GM23248 (cell line): ENCODE results near the gene BAHD1. TPM values are rescaled to one million over a fixed set of nuclear protein-coding genes. Genes with fewer than 3 reads are reported as not detected.

Experiments
- DNase-seq: peaks from one replicate; pipeline ENCODE4 v3.0.0-alpha.2; 2015
- H2AFZ ChIP-seq: fragments of 200-600 bp; sonication (generic); 2 replicates; pipeline ENCODE4 v1.6.1; 2016; ENCODE audit warnings: antibody characterized with exemption
- H3F3A ChIP-seq: fragments of 200-600 bp; sonication (generic); 2 replicates; pipeline ENCODE4 v1.6.1; 2016; ENCODE audit warnings: mild to moderate bottlenecking, antibody characterized with exemption, mixed run types; ENCODE audit not compliant: insufficient read depth
- H3K27ac ChIP-seq: fragments of 200-600 bp; sonication (generic); 2 replicates; pipeline ENCODE4 v1.5.1; 2016; ENCODE audit warnings: mild to moderate bottlenecking
- H3K27me3 ChIP-seq: fragments of 200-600 bp; sonication (generic); replicated peaks from 2 replicates; pipeline ENCODE4 v1.6.1; 2016; ENCODE audit warnings: mild to moderate bottlenecking; ENCODE audit not compliant: insufficient read depth
- H3K36me3 ChIP-seq: fragments of 200-600 bp; sonication (generic); 2 replicates; pipeline ENCODE4 v1.6.1; 2016; ENCODE audit warnings: low read depth, mild to moderate bottlenecking
- H3K4me1 ChIP-seq: fragments of 200-600 bp; sonication (generic); 2 replicates; pipeline ENCODE4 v1.6.1; 2016; ENCODE audit warnings: mild to moderate bottlenecking; ENCODE audit not compliant: insufficient read depth
- H3K4me2 ChIP-seq: fragments of 200-600 bp; sonication (generic); one replicate; pipeline ENCODE4 v1.6.1; 2016; ENCODE audit warnings: mild to moderate bottlenecking; ENCODE audit not compliant: unreplicated experiment
- H3K4me3 ChIP-seq: fragments of 200-600 bp; sonication (generic); 2 replicates; pipeline ENCODE4 v1.5.1; 2016; ENCODE audit warnings: mild to moderate bottlenecking
- H3K79me2 ChIP-seq: fragments of 200-600 bp; sonication (generic); 2 replicates; pipeline ENCODE4 v1.6.1; 2016; ENCODE audit warnings: mild to moderate bottlenecking; ENCODE audit not compliant: insufficient read depth
- H3K9ac ChIP-seq: fragments of 200-600 bp; sonication (generic); 2 replicates; pipeline ENCODE4 v1.6.1; 2016; ENCODE audit warnings: mild to moderate bottlenecking
- H3K9me2 ChIP-seq: fragments of 200-600 bp; sonication (generic); 2 replicates; pipeline ENCODE4 v1.6.1; 2016; ENCODE audit warnings: mixed run types, mild to moderate bottlenecking, moderate library complexity; ENCODE audit not compliant: insufficient read depth
- H3K9me3 ChIP-seq: fragments of 200-600 bp; sonication (generic); one replicate; pipeline ENCODE4 v1.6.1; 2017; ENCODE audit warnings: low read depth
- H4K20me1 ChIP-seq: fragments of 200-600 bp; sonication (generic); 2 replicates; pipeline ENCODE4 v1.6.0; 2016; ENCODE audit not compliant: insufficient read depth
- EZH2 ChIP-seq: fragments of 200-600 bp; sonication (generic); IDR thresholded peaks from 2 replicates; pipeline ENCODE4 v1.6.1; 2018; ENCODE audit warnings: antibody characterized with exemption, mild to moderate bottlenecking; ENCODE audit not compliant: insufficient read depth, poor library complexity, severe bottlenecking
- EZH2phosphoT487 ChIP-seq: fragments of 200-600 bp; sonication (generic); IDR thresholded peaks from 2 replicates; pipeline ENCODE4 v1.6.1; 2018; ENCODE audit warnings: antibody characterized with exemption, moderate library complexity, mild to moderate bottlenecking, low read depth; ENCODE audit not compliant: insufficient read depth
- WGBS, 2 experiments: methylation state at CpG; one replicate each; pipeline ENCODE4 v1.1.6; 2015 to 2017; ENCODE audit warnings: low lambda C conversion rate in 2 of 2, low coverage in 1 of 2; ENCODE audit errors: missing lambda C conversion rate in 2 of 2; 5-methylcytosine and 5-hydroxymethylcytosine counted together
- in situ Hi-C: fragments of 300-500 bp; cut with MboI; formaldehyde crosslinking; loops from 2 replicates; pipeline ENCODE4 v1.15.0; 2020
- polyA plus RNA-seq: library from polyadenylated mRNA; unstranded; fragments of >200 nt; fragmentation: Nextera tagmentation; extraction: Ambion mirVana; gene quantifications from 2 replicates; pipeline ENCODE4 v1.2.1, GENCODE V29; 2016
- total RNA-seq: library from RNA; depleted of rRNA; stranded (reverse); fragments of >200 nt; shearing (Covaris generic); gene quantifications from 2 replicates; pipeline ENCODE4 v1.2.3, GENCODE V29; 2014

Gene BAHD1
- total and polyA plus RNA-seq, 2 experiments from 2014 or later: 2.3 to 10.3 TPM

- no peak for TF ChIP-seq EZH2phosphoT487
- no peak for TF ChIP-seq EZH2
These were observed 30.3 kb upstream of the BAHD1 start for GRCh38 chr15:40410476-40410875.

GRCh38 chr15:40412095-40412759 is 28.5 kb upstream of the BAHD1 start:
- Histone ChIP-seq H3F3A (no peaks in the 10 kb centered on the region), H3K27me3 (no peaks in the 10 kb centered on the region), H3K4me1 (no peaks in the 10 kb centered on the region), H3K27ac (no peak overlapping the region), H3K79me2 (peaks cover 6% of the 10 kb centered on the region; the same call in 1 of the 2 replicates), H3K9me3 (no peaks in the 10 kb centered on the region), H3K4me3 (no peak overlapping the region), H3K4me2 (no peak overlapping the region), H2AFZ (no peak overlapping the region), H3K9ac (no peak overlapping the region), H3K36me3 (peaks cover 22% of the 10 kb centered on the region; the same call in 1 of the 2 replicates), H3K9me2 (no peaks in the 10 kb centered on the region), H4K20me1 (no peaks in the 10 kb centered on the region)
- TF ChIP-seq EZH2phosphoT487 (no peak), EZH2 (no peak)
- WGBS, 2 experiments: 87 to 89% methylated on average over 7 of the region's 7 CpGs
- in situ Hi-C loops: no loop called here
- no peak for DNase-seq

More at GRCh38 chr15:40410476-40410875, 30.3 kb upstream of the BAHD1 start:
- peaks cover 10% of the 10 kb centered on the region; the same call in 1 of the 2 replicates for H3K4me1 ChIP-seq
- no peak for DNase-seq
- no peak overlapping the region for H3K4me3 ChIP-seq
- no peak overlapping the region for H3K4me2 ChIP-seq
- H3K9me2 ChIP-seq: no peaks in the 10 kb centered on the region
- peaks cover 22% of the 10 kb centered on the region for H3K79me2 ChIP-seq
- 97% methylated on average over 11 of the region's 11 CpGs for WGBS, 2 experiments
- H2AFZ ChIP-seq: no peak overlapping the region
- no peak overlapping the region for H3K9ac ChIP-seq
- no peaks in the 10 kb centered on the region for H4K20me1 ChIP-seq
- no peak overlapping the region for H3K27ac ChIP-seq
- no peaks in the 10 kb centered on the region for H3K27me3 ChIP-seq
- no peaks in the 10 kb centered on the region for H3K9me3 ChIP-seq
- no peaks in the 10 kb centered on the region for H3F3A ChIP-seq
- in situ Hi-C loops: no loop called here
- peaks cover 21% of the 10 kb centered on the region; the same call in 1 of the 2 replicates for H3K36me3 ChIP-seq

GRCh38 chr15:40413036-40413435 is 27.7 kb upstream of the BAHD1 start:
- H3K4me1 ChIP-seq: no peaks in the 10 kb centered on the region
- H4K20me1 ChIP-seq: no peaks in the 10 kb centered on the region
- no peak overlapping the region for H3K4me2 ChIP-seq
- H3K27ac ChIP-seq: no peak overlapping the region
- TF ChIP-seq EZH2phosphoT487 (no peak), EZH2 (no peak)
- H3K9me2 ChIP-seq: no peaks in the 10 kb centered on the region
- no peak overlapping the region for H2AFZ ChIP-seq
- H3K9me3 ChIP-seq: no peaks in the 10 kb centered on the region
- DNase-seq: no peak
- in situ Hi-C loops: no loop called here
- H3K9ac ChIP-seq: no peak overlapping the region
- H3F3A ChIP-seq: no peaks in the 10 kb centered on the region
- no peaks in the 10 kb centered on the region for H3K27me3 ChIP-seq
- no peak overlapping the region for H3K4me3 ChIP-seq
- no peaks in the 10 kb centered on the region for H3K79me2 ChIP-seq
- H3K36me3 ChIP-seq: peaks cover 15% of the 10 kb centered on the region; the same call in 1 of the 2 replicates
- 84 to 86% methylated on average over 9 of the region's 9 CpGs for WGBS, 2 experiments

GRCh38 chr15:40414816-40415215 is 25.9 kb upstream of the BAHD1 start:
- no peak overlapping the region for H2AFZ ChIP-seq
- no peaks in the 10 kb centered on the region for H3F3A ChIP-seq
- no peaks in the 10 kb centered on the region for H3K27me3 ChIP-seq
- no peak overlapping the region for H3K27ac ChIP-seq
- no peaks in the 10 kb centered on the region for H3K4me1 ChIP-seq
- no peak overlapping the region for H3K4me3 ChIP-seq
- H3K9me2 ChIP-seq: no peaks in the 10 kb centered on the region
- H4K20me1 ChIP-seq: no peaks in the 10 kb centered on the region
- no peak for TF ChIP-seq EZH2phosphoT487
- no peak for TF ChIP-seq EZH2
- DNase-seq: no peak
- WGBS, 2 experiments: 94 to 98% methylated on average over 7 of the region's 7 CpGs
- in situ Hi-C loops: no loop called here
- H3K9ac ChIP-seq: no peak overlapping the region
- H3K4me2 ChIP-seq: no peak overlapping the region
- H3K36me3 ChIP-seq: peaks cover 13% of the 10 kb centered on the region; the same call in 1 of the 2 replicates
- H3K9me3 ChIP-seq: no peaks in the 10 kb centered on the region
- H3K79me2 ChIP-seq: no peaks in the 10 kb centered on the region
